Dermis microvascular lymphatic vessel endothelial cell (primary cell): ENCODE results near the gene RAET1G. TPM values are rescaled to one million over a fixed set of nuclear protein-coding genes. Genes with fewer than 3 reads are reported as not detected.
"Not testable (repeated sequence)": the region's sequence is repeated elsewhere in the genome, so short reads cannot be mapped to it uniquely, and the experiment has no call there.

ENCODE experiments used
- DNase-seq, 2 donors: peaks; one replicate each; pipeline versions ENCODE4 v3.0.0 to v3.0.0-alpha.2; 2010; ENCODE audit warnings: low read depth in 2 of 2
- total RNA-seq: library from RNA; depleted of rRNA; stranded (reverse); fragments of >200 nt; gene quantifications from 2 replicates; pipeline ENCODE4 v1.2.1, GENCODE V29; 2014

RAET1G gene
- total RNA-seq, 1 donor from 2014 or later: under 0.01 TPM

- DNase-seq: not testable (repeated sequence)
Measured at GRCh38 chr6:149953934-149954327, 31.0 kb upstream of the RAET1G start.

GRCh38 chr6:149953390-149953789 lies 30.5 kb upstream of the RAET1G start:
- DNase-seq: not testable (repeated sequence)

GRCh38 chr6:149951626-149952025 lies 28.7 kb upstream of the RAET1G start:
- DNase-seq: no peak

- no peak for DNase-seq
Measured at GRCh38 chr6:149951096-149951495, 28.2 kb upstream of the RAET1G start.

- DNase-seq: no peak
Measured at GRCh38 chr6:149950423-149950822, 27.5 kb upstream of the RAET1G start.

GRCh38 chr6:149948616-149949015 lies 25.7 kb upstream of the RAET1G start:
- DNase-seq: no peak

- no peak for DNase-seq
Measured at GRCh38 chr6:149948011-149948410, 25.1 kb upstream of the RAET1G start.

GRCh38 chr6:149947533-149947932 lies 24.6 kb upstream of the RAET1G start:
- not testable (repeated sequence) for DNase-seq

- DNase-seq: not testable (repeated sequence)
Measured at GRCh38 chr6:149946631-149947030, 23.7 kb upstream of the RAET1G start.

- not testable (repeated sequence) for DNase-seq
Measured at GRCh38 chr6:149945276-149945675, 22.4 kb upstream of the RAET1G start.

- not testable (repeated sequence) for DNase-seq
Measured at GRCh38 chr6:149943321-149943720, 20.4 kb upstream of the RAET1G start.

- no peak for DNase-seq
Measured at GRCh38 chr6:149942461-149942829, 19.5 kb upstream of the RAET1G start.

- DNase-seq: peak; percentile 63 to 97
Measured at GRCh38 chr6:149941583-149942460, 18.9 kb upstream of the RAET1G start, which contains the start of gene ULBP2. Gene ULBP2 (plus strand): TSS chr6:149942014. CDS start chr6:149942073, 59 bp downstream.

GRCh38 chr6:149940672-149940982 lies 17.7 kb upstream of the RAET1G start:
- DNase-seq: no peak

- DNase-seq: no peak
Measured at GRCh38 chr6:149939909-149940671, 17.2 kb upstream of the RAET1G start.

GRCh38 chr6:149939356-149939648 lies 16.4 kb upstream of the RAET1G start:
- no peak for DNase-seq

- DNase-seq: no peak
Measured at GRCh38 chr6:149938571-149939355, 15.8 kb upstream of the RAET1G start.

- DNase-seq: not testable (repeated sequence)
Measured at GRCh38 chr6:149938013-149938570, 15.2 kb upstream of the RAET1G start.

GRCh38 chr6:149936743-149937142 lies 13.8 kb upstream of the RAET1G start:
- no peak for DNase-seq

GRCh38 chr6:149935668-149936067 lies 12.7 kb upstream of the RAET1G start:
- no peak for DNase-seq

- no peak for DNase-seq
Measured at GRCh38 chr6:149935246-149935645, 12.3 kb upstream of the RAET1G start.
